H1 (cell line): ENCODE results near the gene MXD1. TPM values are rescaled to one million over a fixed set of nuclear protein-coding genes. Genes with fewer than 3 reads are reported as not detected.

Source experiments
- CTCF ChIA-PET: fragments of 300-600 bp; sonication (Branson Sonifier 250); formaldehyde crosslinking; loops from one replicate; lab custom pipeline; 2021; ENCODE audit not compliant: partially characterized antibody; lab: Charles Lee
- POLR2A ChIA-PET: fragments of 300-600 bp; sonication (Branson Sonifier 250); formaldehyde crosslinking; loops from one replicate; lab custom pipeline; 2021; ENCODE audit warnings: inconsistent platforms; ENCODE audit not compliant: partially characterized antibody; lab: Charles Lee
- DNase-seq, 2 experiments: peaks; one replicate each; pipeline versions ENCODE4 v3.0.0 to v3.0.0-alpha.2; 2010 to 2022; ENCODE audit warnings: low spot score in 2 of 2, low read depth in 1 of 2, mixed read lengths in 1 of 2
- FAIRE-seq: peaks from 2 replicates; lab custom pipeline; 2011; peaks lifted over from hg19 to GRCh38; lab: Jason Lieb, UNC
- H2AFZ ChIP-seq: 2 replicates; pipeline ENCODE4 v1.8.1; 2012; ENCODE audit warnings: low read length, inconsistent platforms
- H2AK5ac ChIP-seq: 2 replicates; pipeline ENCODE4 v1.6.1; 2013; ENCODE audit warnings: low read depth, low read length
- H2BK120ac ChIP-seq: replicated peaks from 2 replicates; pipeline ENCODE3; 2013; ENCODE audit warnings: low read depth, low read length, inconsistent platforms
- H2BK12ac ChIP-seq: 2 replicates; pipeline ENCODE4 v1.6.1; 2013; ENCODE audit warnings: low read depth, low read length
- H2BK15ac ChIP-seq: 2 replicates; pipeline ENCODE4 v1.6.1; 2013; ENCODE audit warnings: low read length
- H2BK20ac ChIP-seq: 2 replicates; pipeline ENCODE4 v1.6.1; 2013; ENCODE audit warnings: low read length
- H2BK5ac ChIP-seq: 2 replicates; pipeline ENCODE4 v1.6.1; 2013; ENCODE audit warnings: low read depth, low read length
- H3K14ac ChIP-seq: 2 replicates; pipeline ENCODE4 v1.6.1; 2013; ENCODE audit warnings: inconsistent platforms; ENCODE audit not compliant: insufficient read length
- H3K18ac ChIP-seq: 2 replicates; pipeline ENCODE4 v1.6.1; 2013; ENCODE audit warnings: low read length; ENCODE audit errors: extremely low read depth
- H3K23ac ChIP-seq: 2 replicates; pipeline ENCODE4 v1.6.1; 2013; ENCODE audit warnings: inconsistent platforms; ENCODE audit not compliant: insufficient read length
- H3K23me2 ChIP-seq: 2 replicates; pipeline ENCODE4 v1.6.1; 2013; ENCODE audit warnings: low read depth, low read length
- H3K27ac ChIP-seq: 2 replicates; pipeline ENCODE4 v1.6.1; 2011; ENCODE audit warnings: low read depth, low read length, inconsistent platforms
- H3K27me3 ChIP-seq, 4 experiments: replicated peaks in 1 of 4; 1 replicate in 1 of 4; 2 replicates in 3 of 4; pipeline versions ENCODE4 v1.6.1 to v1.8.1; 2011 to 2013; ENCODE audit warnings: low read length in 3 of 4, mild to moderate bottlenecking in 3 of 4, inconsistent platforms in 2 of 4, mixed read lengths in 2 of 4, moderate library complexity in 1 of 4; ENCODE audit not compliant: control insufficient read depth in 3 of 4, insufficient read depth in 3 of 4; ENCODE audit errors: extremely low read depth in 1 of 4
- H3K36me3 ChIP-seq, 4 experiments: 2 replicates each; pipeline versions ENCODE4 v1.6.1 to v1.8.1; 2011 to 2013; ENCODE audit warnings: mild to moderate bottlenecking in 4 of 4, low read length in 3 of 4, moderate library complexity in 2 of 4, control low read depth in 1 of 4, inconsistent platforms in 1 of 4; ENCODE audit not compliant: insufficient read depth in 4 of 4, control insufficient read depth in 2 of 4
- H3K4ac ChIP-seq: replicated peaks from 2 replicates; pipeline ENCODE3; 2013; ENCODE audit warnings: low read length, low read depth, mixed read lengths, inconsistent platforms; ENCODE audit not compliant: insufficient read length
- H3K4me1 ChIP-seq, 4 experiments: replicated peaks in 1 of 4; 1 replicate in 1 of 4; 2 replicates in 3 of 4; pipeline versions ENCODE4 v1.6.1 to v1.8.1; 2011 to 2013; ENCODE audit warnings: low read length in 3 of 4, inconsistent platforms in 2 of 4, mixed read lengths in 1 of 4; ENCODE audit not compliant: insufficient read depth in 4 of 4, control insufficient read depth in 3 of 4
- H3K4me2 ChIP-seq, 2 experiments: 2 replicates each; pipeline versions ENCODE4 v1.6.1 to v1.8.1; 2011 to 2013; ENCODE audit warnings: low read depth in 2 of 2, low read length in 2 of 2, control low read depth in 1 of 2, inconsistent platforms in 1 of 2, mild to moderate bottlenecking in 1 of 2; ENCODE audit not compliant: insufficient read depth in 1 of 2
- H3K4me3 ChIP-seq, 4 experiments: fragments of 200-600, 300-600 bp in 1 of 4; sonication (generic), shearing (Covaris generic), sonication (Bioruptor Twin) in 1 of 4; 2 replicates each; pipeline versions ENCODE4 v1.5.1 to v1.8.1; 2011 to 2016; ENCODE audit warnings: low read length in 4 of 4, low read depth in 3 of 4, control low read depth in 2 of 4, inconsistent platforms in 2 of 4, mild to moderate bottlenecking in 2 of 4, mixed read lengths in 1 of 4, moderate library complexity in 1 of 4; ENCODE audit not compliant: insufficient read depth in 2 of 4; ENCODE audit errors: extremely low read depth in 1 of 4
- H3K56ac ChIP-seq: replicated peaks from 2 replicates; pipeline ENCODE3; 2013; ENCODE audit warnings: low read depth, mild to moderate bottlenecking, mixed read lengths, low read length, inconsistent platforms; ENCODE audit not compliant: insufficient read length
- H3K79me1 ChIP-seq: 2 replicates; pipeline ENCODE4 v1.6.1; 2013; ENCODE audit warnings: low read depth, low read length, control low read depth
- H3K79me2 ChIP-seq, 2 experiments: 2 replicates each; pipeline versions ENCODE4 v1.6.1 to v1.8.1; 2012 to 2013; ENCODE audit warnings: low read length in 2 of 2, mild to moderate bottlenecking in 2 of 2, inconsistent platforms in 1 of 2; ENCODE audit not compliant: insufficient read depth in 2 of 2, control insufficient read depth in 1 of 2
- H3K9ac ChIP-seq, 4 experiments: replicated peaks in 1 of 4; 1 replicate in 1 of 4; 2 replicates in 3 of 4; pipeline versions ENCODE4 v1.6.1 to v1.8.1; 2011 to 2013; ENCODE audit warnings: low read depth in 3 of 4, low read length in 3 of 4, control low read depth in 2 of 4, mild to moderate bottlenecking in 2 of 4, moderate library complexity in 2 of 4, inconsistent platforms in 1 of 4; ENCODE audit errors: extremely low read depth in 1 of 4
- H3K9me3 ChIP-seq, 2 experiments: 2 replicates each; pipeline versions ENCODE4 v1.6.1 to v1.8.1; 2012 to 2013; ENCODE audit warnings: mild to moderate bottlenecking in 2 of 2, moderate library complexity in 2 of 2, control low read depth in 1 of 2, inconsistent platforms in 1 of 2, low read depth in 1 of 2, low read length in 1 of 2, mixed read lengths in 1 of 2; ENCODE audit not compliant: insufficient read depth in 2 of 2
- H4K20me1 ChIP-seq, 2 experiments: replicated peaks in 1 of 2; 2 replicates each; pipeline versions ENCODE3 to v1.8.1; 2011 to 2013; ENCODE audit warnings: inconsistent platforms in 2 of 2, low read length in 2 of 2, mild to moderate bottlenecking in 1 of 2; ENCODE audit not compliant: insufficient read depth in 2 of 2, control insufficient read depth in 1 of 2
- H4K5ac ChIP-seq: 2 replicates; pipeline ENCODE4 v1.6.1; 2013; ENCODE audit warnings: low read length, low read depth, mixed read lengths, inconsistent platforms; ENCODE audit not compliant: insufficient read length
- H4K8ac ChIP-seq: 2 replicates; pipeline ENCODE4 v1.8.0; 2013; ENCODE audit warnings: mild to moderate bottlenecking, moderate library complexity, low read length, inconsistent platforms; ENCODE audit not compliant: insufficient read depth; ENCODE audit errors: extremely low read depth
- H4K91ac ChIP-seq: replicated peaks from 2 replicates; pipeline ENCODE3; 2013; ENCODE audit warnings: low read length, mixed read lengths, inconsistent platforms; ENCODE audit not compliant: insufficient read length
- CBX8 ChIP-seq: fragments of 300-800, 300-1000 bp; sonication (generic); IDR thresholded peaks from 2 replicates; pipeline ENCODE4 v1.7.1; 2016; ENCODE audit warnings: low read depth, low read length, borderline replicate concordance
- GTF2F1 ChIP-seq: IDR thresholded peaks from 2 replicates; pipeline ENCODE4 v1.6.1; 2012; ENCODE audit warnings: low read depth, low read length, improper control_type of control experiment, borderline replicate concordance
- JUN ChIP-seq: IDR thresholded peaks from 2 replicates; pipeline ENCODE4 v1.6.1; 2011; ENCODE audit warnings: low read depth, mild to moderate bottlenecking, improper control_type of control experiment, low read length
- NANOG ChIP-seq: IDR thresholded peaks from 2 replicates; pipeline ENCODE4 v1.6.1; 2011; ENCODE audit warnings: low read length, low read depth, mild to moderate bottlenecking, inconsistent platforms; ENCODE audit not compliant: insufficient read depth, poor library complexity, severe bottlenecking
- POLR2A ChIP-seq, 2 experiments: IDR thresholded peaks; 1 replicate in 1 of 2; 2 replicates in 1 of 2; pipeline ENCODE4 v1.6.1; 2011; ENCODE audit warnings: low read depth in 2 of 2, low read length in 2 of 2, mild to moderate bottlenecking in 2 of 2; ENCODE audit errors: control extremely low read depth in 1 of 2
- RNF2 ChIP-seq: fragments of 200-900, 300-1000 bp; sonication (generic); IDR thresholded peaks from 2 replicates; pipeline ENCODE4 v1.7.1; 2016; ENCODE audit warnings: borderline replicate concordance, low read depth, mild to moderate bottlenecking, antibody characterized with exemption, low read length; ENCODE audit not compliant: poor library complexity, severe bottlenecking; ENCODE audit errors: missing control alignments
- SIN3A ChIP-seq, 2 experiments: IDR thresholded peaks in 1 of 2; conservative IDR thresholded peaks in 1 of 2; 2 replicates each; pipeline ENCODE4 v1.6.1; 2011 to 2012; ENCODE audit warnings: low read length in 2 of 2, improper control_type of control experiment in 1 of 2, low read depth in 1 of 2, mild to moderate bottlenecking in 1 of 2
- SIRT6 ChIP-seq: IDR thresholded peaks from one replicate; pipeline ENCODE4 v1.7.1; 2012; ENCODE audit warnings: low read length, inconsistent platforms
- SP2 ChIP-seq: IDR thresholded peaks from 2 replicates; pipeline ENCODE4 v1.6.1; 2012; ENCODE audit warnings: mild to moderate bottlenecking, low read length, inconsistent platforms
- TAF7 ChIP-seq: optimal IDR thresholded peaks from 2 replicates; pipeline ENCODE3; 2011; ENCODE audit warnings: low read depth, mild to moderate bottlenecking, inconsistent platforms, low read length, moderate library complexity, borderline replicate concordance
- TCF12 ChIP-seq: IDR thresholded peaks from 2 replicates; pipeline ENCODE4 v1.6.1; 2011; ENCODE audit warnings: low read depth, mild to moderate bottlenecking, low read length
- WGBS, 2 experiments: shearing (Covaris generic) in 1 of 2; methylation state at CpG; one replicate each; pipeline versions ENCODE4 v1.1.6 to v1.1.7; 2013 to 2015; ENCODE audit warnings: low lambda C conversion rate in 2 of 2, mixed read lengths in 2 of 2, inconsistent platforms in 1 of 2, low coverage in 1 of 2, missing lambda C conversion rate in 1 of 2; ENCODE audit not compliant: insufficient replicate concordance in 2 of 2, insufficient coverage in 1 of 2, insufficient read length in 1 of 2; ENCODE audit errors: extremely low coverage in 1 of 2, missing lambda C conversion rate in 1 of 2; 5-methylcytosine and 5-hydroxymethylcytosine counted together
- polyA plus RNA-seq, 7 experiments: library from polyadenylated mRNA; depleted of rRNA in 3 of 7; stranded (reverse) in 5 of 7; unstranded in 2 of 7; fragments of >200 nt in 5 of 7; fragments of 200-250 nt in 2 of 7; gene quantifications; 1 replicate in 5 of 7; 2 replicates in 1 of 7; 4 replicates in 1 of 7; pipeline versions ENCODE4 v1.2.1 to v1.2.3, GENCODE V29; 2011 to 2013; ENCODE audit warnings: missing spikeins in 2 of 7, mixed read lengths in 2 of 7
- total RNA-seq: library from RNA; stranded (reverse); fragmentation: NEBNext Ultra II Directional; extraction: Animal tissue kit (Norgen Biotek cat#: 25700); gene quantifications from 2 replicates; pipeline ENCODE4 v1.2.1, GENCODE V29; 2021
- TF ChIP-seq, protein P1 (sequence below): IDR thresholded peaks from 2 replicates; pipeline ENCODE4 v1.6.1; 2011; ENCODE audit warnings: low read depth, mild to moderate bottlenecking, low read length; ENCODE audit not compliant: insufficient read depth

Gene MXD1
- total and polyA plus RNA-seq, 2 of the 8 experiments (the other 6 are each of a cell fraction or from before 2014, with no cell fraction given), result 1.6 to 2.6 TPM

DNA sequence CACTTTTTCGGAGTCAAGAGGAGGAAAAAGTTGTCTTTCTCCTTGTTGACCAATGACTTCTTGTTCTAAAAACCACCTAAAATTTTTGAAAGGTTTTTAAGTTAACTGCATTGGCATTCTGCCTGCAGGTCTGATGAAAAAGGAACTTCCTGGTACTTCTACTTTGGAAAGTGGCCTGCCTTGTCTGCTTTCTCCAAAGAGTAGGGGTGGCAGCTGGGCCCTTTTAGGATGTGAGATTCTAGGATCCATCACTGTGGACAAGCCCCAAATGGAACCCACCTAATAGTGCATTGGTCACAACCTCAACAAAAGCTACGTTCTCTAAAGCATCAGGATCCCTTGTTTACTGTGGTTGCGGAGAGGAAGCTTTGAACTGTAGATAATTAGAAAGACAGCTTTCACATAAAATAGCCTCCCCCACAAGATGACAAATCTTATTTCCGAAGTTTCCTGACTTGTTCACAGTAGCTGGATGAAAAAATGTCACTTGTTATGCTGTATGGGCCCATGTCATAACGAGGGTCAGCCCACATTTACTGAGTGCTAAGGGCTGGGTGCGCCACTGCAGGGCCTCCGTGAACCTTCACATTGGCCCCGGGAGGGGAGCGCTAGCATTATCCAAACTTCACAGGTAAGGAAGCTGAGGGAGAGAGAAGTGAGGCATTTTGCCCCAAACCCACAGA, 29.1 kb downstream of the MXD1 start:
- Histone ChIP-seq H4K91ac (no peak overlapping the region), H3K27ac (no peak overlapping the region), H3K79me1 (no peaks in the 10 kb centered on the region), H3K4ac (no peak overlapping the region), H3K18ac (no peak overlapping the region), H3K9ac (no peak overlapping the region), H3K14ac (no peak overlapping the region), H4K20me1 (no peaks in the 10 kb centered on the region), H4K5ac (no peak overlapping the region), H2BK15ac (no peak overlapping the region), H3K56ac (no peak overlapping the region), H2BK5ac (no peak overlapping the region), H2BK12ac (no peak overlapping the region), H3K36me3 (no peaks in the 10 kb centered on the region), H2BK20ac (no peak overlapping the region), H3K23me2 (no peaks in the 10 kb centered on the region), H3K9me3 (no peaks in the 10 kb centered on the region)
- DNase-seq (no peak), FAIRE-seq (no peak)
- ChIA-PET CTCF (interaction anchor here (1.1 to 2.7 kb wide), 5 partner anchors 7 to 127 kb away, joined by 3 to 10 read pairs (median 4); no protein-coding TSS in a partner anchor), POLR2A (no interaction called here)
- WGBS, 2 experiments, result 91% methylated on average over 9 of the region's 9 CpGs; no CpG with 5 or more reads in 1 of the 2 experiments
- TF ChIP-seq GTF2F1 (no peak), TAF7 (no peak), TCF12 (no peak), NANOG (no peak), SIN3A (conservative IDR thresholded peaks at IDR 0.05 in 1 of 2, IDR thresholded peaks at IDR 0.05 in 1 of 2; ENCODE audit: low read depth in 1 of 2, low read length in 2 of 2) (no peak), RNF2 (no peak), POLR2A (IDR thresholded peaks at IDR 0.05; ENCODE audit: control extremely low read depth in 1 of 2, low read depth in 2 of 2, low read length in 2 of 2) (no peak), CBX8 (no peak), JUN (no peak), SIRT6 (no peak), SP2 (no peak)
- TF ChIP-seq, protein P1, sequence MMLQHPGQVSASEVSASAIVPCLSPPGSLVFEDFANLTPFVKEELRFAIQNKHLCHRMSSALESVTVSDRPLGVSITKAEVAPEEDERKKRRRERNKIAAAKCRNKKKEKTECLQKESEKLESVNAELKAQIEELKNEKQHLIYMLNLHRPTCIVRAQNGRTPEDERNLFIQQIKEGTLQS, result no peak
- TF ChIP-seq, all 59 proteins: peak for 0
- H2AK5ac ChIP-seq, result no peak overlapping the region
- no peak overlapping the region for H3K4me3 ChIP-seq
- no peak overlapping the region for H2AFZ ChIP-seq
- H3K4me2 ChIP-seq, result no peak overlapping the region
- no peaks in the 10 kb centered on the region; a peak in 1 of 7 replicates for H3K27me3 ChIP-seq
- H3K4me1 ChIP-seq, result peaks cover 0 to 3% (median 0%) of the 10 kb centered on the region in 4 experiments; a peak in 1 of 7 replicates
- H3K23ac ChIP-seq, result no peak overlapping the region
- H3K79me2 ChIP-seq, result no peaks in the 10 kb centered on the region
- H2BK120ac ChIP-seq, result no peak overlapping the region
- H4K8ac ChIP-seq, result no peak overlapping the region
